ENCODE data around the gene KLF1. TPM values are rescaled to one million over a fixed set of nuclear protein-coding genes. Genes with fewer than 3 reads are reported as not detected.

The KLF1 gene
- total RNA-seq, 1 donor from 2014 or later: not detected

DNA sequence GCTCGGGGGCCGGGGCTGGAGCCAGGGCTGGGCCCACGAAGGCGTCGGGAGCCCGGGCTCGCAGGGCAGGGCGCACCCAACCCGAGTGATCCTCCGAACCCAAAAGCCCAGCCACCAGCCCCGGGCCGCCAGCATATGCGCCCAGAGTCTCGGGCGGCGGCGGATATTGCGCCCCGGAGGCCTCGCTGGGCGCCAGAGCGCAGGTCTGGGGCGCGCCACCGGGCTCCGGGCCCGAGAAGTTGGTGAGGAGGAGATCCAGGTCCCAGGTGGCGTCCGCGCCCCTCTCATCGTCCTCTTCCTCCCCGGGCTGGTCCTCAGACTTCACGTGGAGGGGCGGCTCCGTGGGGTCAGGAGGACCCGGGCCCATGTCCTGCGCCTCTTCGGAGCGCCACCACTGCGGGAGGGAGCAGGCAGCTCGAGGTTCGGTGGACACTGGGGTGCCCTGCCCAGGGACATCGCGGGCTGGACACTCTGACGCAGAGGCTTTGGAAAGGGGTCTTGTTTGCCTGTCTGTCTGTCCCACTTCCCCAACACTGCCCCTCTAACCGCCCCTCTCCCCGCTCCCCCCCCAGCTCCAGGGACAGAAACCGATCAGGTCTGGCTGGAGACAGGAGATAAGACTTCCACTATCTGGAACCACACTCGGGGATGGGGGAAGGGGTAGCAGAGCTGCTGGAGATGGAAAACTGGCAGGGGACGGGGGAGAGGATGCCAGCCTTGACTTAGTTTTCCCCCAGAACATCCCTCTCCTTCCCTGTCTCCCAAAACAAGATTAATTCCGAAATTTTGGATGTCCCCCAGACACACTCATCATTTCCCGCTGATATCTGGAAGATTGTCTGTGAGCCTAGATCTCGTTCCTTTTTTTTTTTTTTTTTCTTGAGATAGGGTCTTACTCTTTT, 1.0 kb downstream of the KLF1 start:
- Histone ChIP-seq H3K9ac (ENCODE audit: low read length) (no peak overlapping the region), H3K4me1 (ENCODE audit: insufficient read depth, low read length) (peaks cover 3% of the 10 kb centered on the region), H3K9me3 (ENCODE audit: insufficient read depth, low read depth, low read length) (peaks cover 17% of the 10 kb centered on the region), H3K79me2 (ENCODE audit: insufficient read depth, low read length) (no peaks in the 10 kb centered on the region), H3K27ac (ENCODE audit: low read depth, low read length) (no peak overlapping the region), H3K27me3 (ENCODE audit: insufficient read depth, low read length) (peaks cover 22% of the 10 kb centered on the region), H3K36me3 (ENCODE audit: insufficient read depth, low read length) (no peaks in the 10 kb centered on the region), H4K20me1 (ENCODE audit: insufficient read depth, low read length) (no peaks in the 10 kb centered on the region), H3K4me3 (ENCODE audit: insufficient read depth, low read depth, low read length) (peak overlapping the region; percentile 5), H3K4me2 (ENCODE audit: low read length) (peak overlapping the region; percentile 70), H2AFZ (ENCODE audit: low read depth, low read length) (no peak overlapping the region)
- Mint-ChIP-seq H3K4me1 (ENCODE audit: low read depth, unreplicated experiment) (no peaks in the 10 kb centered on the region), H3K36me3 (ENCODE audit: low read depth, unreplicated experiment) (no peaks in the 10 kb centered on the region), H3K4me3 (ENCODE audit: unreplicated experiment) (no peak overlapping the region), H3K27ac (ENCODE audit: unreplicated experiment) (no peak overlapping the region), H3K9me3 (ENCODE audit: unreplicated experiment) (no peaks in the 10 kb centered on the region), H3K27me3 (ENCODE audit: low read depth, unreplicated experiment) (peaks cover 35% of the 10 kb centered on the region)
- DNase-seq (ENCODE audit: low read depth) (no peak), FAIRE-seq (no peak)
- TF ChIP-seq, protein P1, sequence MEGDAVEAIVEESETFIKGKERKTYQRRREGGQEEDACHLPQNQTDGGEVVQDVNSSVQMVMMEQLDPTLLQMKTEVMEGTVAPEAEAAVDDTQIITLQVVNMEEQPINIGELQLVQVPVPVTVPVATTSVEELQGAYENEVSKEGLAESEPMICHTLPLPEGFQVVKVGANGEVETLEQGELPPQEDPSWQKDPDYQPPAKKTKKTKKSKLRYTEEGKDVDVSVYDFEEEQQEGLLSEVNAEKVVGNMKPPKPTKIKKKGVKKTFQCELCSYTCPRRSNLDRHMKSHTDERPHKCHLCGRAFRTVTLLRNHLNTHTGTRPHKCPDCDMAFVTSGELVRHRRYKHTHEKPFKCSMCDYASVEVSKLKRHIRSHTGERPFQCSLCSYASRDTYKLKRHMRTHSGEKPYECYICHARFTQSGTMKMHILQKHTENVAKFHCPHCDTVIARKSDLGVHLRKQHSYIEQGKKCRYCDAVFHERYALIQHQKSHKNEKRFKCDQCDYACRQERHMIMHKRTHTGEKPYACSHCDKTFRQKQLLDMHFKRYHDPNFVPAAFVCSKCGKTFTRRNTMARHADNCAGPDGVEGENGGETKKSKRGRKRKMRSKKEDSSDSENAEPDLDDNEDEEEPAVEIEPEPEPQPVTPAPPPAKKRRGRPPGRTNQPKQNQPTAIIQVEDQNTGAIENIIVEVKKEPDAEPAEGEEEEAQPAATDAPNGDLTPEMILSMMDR (IDR thresholded peaks at IDR 0.05; ENCODE audit: insufficient read depth, low read depth, low read length): no peak
- peak; percentile 27 for TF ChIP-seq EZH2 (IDR thresholded peaks at IDR 0.05; ENCODE audit: insufficient read depth, low read length)

GRCh38 chr19:12884926-12885748, 1.9 kb downstream of the KLF1 start:
- H3K27me3 Mint-ChIP-seq (ENCODE audit: low read depth, unreplicated experiment): peaks cover 35% of the 10 kb centered on the region
- H3K27ac Mint-ChIP-seq (ENCODE audit: unreplicated experiment): no peak overlapping the region
- Histone ChIP-seq H4K20me1 (ENCODE audit: insufficient read depth, low read length) (no peaks in the 10 kb centered on the region), H3K27ac (ENCODE audit: low read depth, low read length) (no peak overlapping the region), H3K4me3 (ENCODE audit: insufficient read depth, low read depth, low read length) (peak overlapping the region; percentile 10), H3K4me2 (ENCODE audit: low read length) (peak overlapping the region; percentile 70), H2AFZ (ENCODE audit: low read depth, low read length) (peak overlapping the region; percentile 47), H3K9me3 (ENCODE audit: insufficient read depth, low read depth, low read length) (peaks cover 17% of the 10 kb centered on the region), H3K36me3 (ENCODE audit: insufficient read depth, low read length) (no peaks in the 10 kb centered on the region), H3K4me1 (ENCODE audit: insufficient read depth, low read length) (no peaks in the 10 kb centered on the region), H3K79me2 (ENCODE audit: insufficient read depth, low read length) (no peaks in the 10 kb centered on the region), H3K9ac (ENCODE audit: low read length) (no peak overlapping the region), H3K27me3 (ENCODE audit: insufficient read depth, low read length) (peaks cover 22% of the 10 kb centered on the region)
- peak overlapping the region; percentile 54 for H3K4me3 Mint-ChIP-seq (ENCODE audit: unreplicated experiment)
- no peaks in the 10 kb centered on the region for H3K36me3 Mint-ChIP-seq (ENCODE audit: low read depth, unreplicated experiment)
- no peaks in the 10 kb centered on the region for H3K9me3 Mint-ChIP-seq (ENCODE audit: unreplicated experiment)
- TF ChIP-seq EZH2 (IDR thresholded peaks at IDR 0.05; ENCODE audit: insufficient read depth, low read length): no peak
- TF ChIP-seq, protein P1 (IDR thresholded peaks at IDR 0.05; ENCODE audit: insufficient read depth, low read depth, low read length): no peak
- no peak for FAIRE-seq
- no peaks in the 10 kb centered on the region for H3K4me1 Mint-ChIP-seq (ENCODE audit: low read depth, unreplicated experiment)
- peak; percentile 16 for DNase-seq (ENCODE audit: low read depth)
